IPS-18c (cell line): Measurements from ENCODE around the gene LRFN2.

Experiments used
- H3K4me3 ChIP-seq: 2 replicates; pipeline ENCODE4 v1.7.0; 2013; ENCODE audit warnings: low read depth, mild to moderate bottlenecking, low read length, moderate library complexity; ENCODE audit not compliant: insufficient read depth
- H3K9me3 ChIP-seq: one replicate; pipeline ENCODE4 v1.6.1; 2013; ENCODE audit warnings: mild to moderate bottlenecking, low read length, moderate library complexity; ENCODE audit not compliant: control insufficient read depth, insufficient read depth

LRFN2 gene

DNA sequence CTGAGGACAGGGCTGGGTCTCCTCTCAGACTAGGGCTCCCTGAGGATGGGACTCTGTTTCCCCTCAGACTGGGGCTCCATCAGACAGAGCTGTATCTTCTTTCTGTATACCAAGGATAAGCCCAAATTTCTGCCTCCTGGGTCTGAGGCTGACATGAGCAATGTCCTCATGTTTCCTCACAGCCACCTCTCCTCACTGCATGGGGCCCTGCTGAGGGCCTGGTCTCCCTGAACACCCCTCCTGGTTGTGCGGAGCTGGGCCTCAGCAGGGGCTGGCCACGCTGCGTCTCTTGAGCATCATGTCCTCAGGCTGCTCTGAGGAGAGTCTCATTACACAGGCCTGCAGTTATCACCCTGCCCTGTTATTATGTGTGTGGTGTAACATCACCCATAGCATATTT is 144.6 kb downstream of the LRFN2 start:
- Histone ChIP-seq H3K4me3 (no peak overlapping the region), H3K9me3 (no peaks in the 10 kb centered on the region)

DNA sequence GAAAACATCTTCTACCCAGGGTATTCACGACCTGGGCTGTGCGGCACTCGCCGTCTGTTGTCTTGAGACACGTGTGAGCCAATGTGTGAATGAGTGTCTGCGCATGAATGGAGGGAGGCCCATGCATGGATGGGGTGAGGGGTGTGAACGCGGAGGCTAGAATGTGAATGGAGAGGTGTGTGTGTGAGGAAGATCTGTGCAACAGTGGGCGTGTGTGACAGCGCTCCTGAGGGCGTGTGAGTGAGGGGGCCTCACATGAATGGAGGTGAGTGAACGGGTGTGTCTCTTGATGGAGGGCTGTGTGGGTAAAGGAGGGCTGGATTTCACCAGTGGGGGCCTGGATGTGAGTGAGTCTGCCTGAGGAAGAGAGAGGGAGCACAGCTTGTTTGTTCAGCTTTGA is 146.0 kb downstream of the LRFN2 start:
- H3K9me3 ChIP-seq = peaks cover 2% of the 10 kb centered on the region
- H3K4me3 ChIP-seq = no peak overlapping the region

DNA sequence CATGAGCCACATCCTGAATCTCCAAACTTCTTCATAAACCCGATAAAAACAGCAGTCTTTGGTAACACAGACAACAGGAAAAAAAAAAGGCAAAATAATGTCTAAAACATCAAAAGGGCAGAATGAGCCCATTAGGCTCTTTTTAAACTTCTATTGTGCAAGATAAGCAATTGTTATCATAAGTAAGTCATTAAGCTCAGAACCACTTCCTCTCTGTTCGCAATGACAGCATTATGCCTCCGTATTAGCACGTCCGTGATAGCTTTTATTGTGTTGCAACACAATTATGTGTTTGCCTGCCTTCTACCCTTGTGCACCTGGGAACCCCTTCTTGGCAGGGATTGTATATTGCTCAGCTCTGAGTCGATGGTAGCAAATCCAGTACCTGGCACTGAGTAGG is 147.1 kb downstream of the LRFN2 start:
- Histone ChIP-seq H3K9me3 (peaks cover 2% of the 10 kb centered on the region), H3K4me3 (no peak overlapping the region)

DNA sequence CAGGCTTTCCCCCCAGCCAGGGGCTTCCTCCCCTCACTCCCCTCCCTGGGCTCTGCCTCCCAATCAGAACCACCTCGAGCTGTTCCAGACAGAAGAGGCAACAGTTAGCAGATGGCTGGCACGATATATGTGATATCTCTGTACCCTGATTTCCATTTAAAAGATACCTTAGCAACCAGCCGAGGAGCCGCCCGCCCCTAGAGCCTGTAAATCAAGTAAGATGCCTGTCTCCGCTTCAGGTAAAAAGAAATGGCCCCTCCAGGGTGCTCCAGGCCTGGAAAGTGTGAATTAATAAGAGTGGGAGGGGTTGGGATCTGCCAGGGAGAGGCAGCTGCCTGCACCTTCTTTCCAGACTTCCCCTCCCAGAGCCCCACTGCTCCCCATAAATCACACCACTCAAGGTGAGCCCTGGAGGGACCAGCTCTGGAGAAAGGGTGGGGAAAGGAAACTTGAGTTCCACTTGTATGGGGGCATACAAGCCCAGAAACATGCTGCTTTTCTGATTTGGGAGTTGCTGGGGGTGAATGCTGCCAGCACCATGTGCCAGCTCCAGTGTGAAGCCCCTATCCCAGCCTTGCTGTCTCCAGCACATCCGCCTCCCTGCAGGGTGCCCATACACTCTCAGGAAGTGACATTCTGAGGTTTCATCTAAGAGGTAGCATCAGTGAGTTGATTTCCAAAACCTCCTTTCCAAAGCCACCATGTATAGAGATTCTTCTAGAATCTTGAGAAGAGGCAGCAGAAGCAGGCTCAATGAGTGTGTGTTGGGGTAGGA is 148.0 kb downstream of the LRFN2 start:
- H3K9me3 ChIP-seq = peaks cover 2% of the 10 kb centered on the region
- H3K4me3 ChIP-seq = no peak overlapping the region

DNA sequence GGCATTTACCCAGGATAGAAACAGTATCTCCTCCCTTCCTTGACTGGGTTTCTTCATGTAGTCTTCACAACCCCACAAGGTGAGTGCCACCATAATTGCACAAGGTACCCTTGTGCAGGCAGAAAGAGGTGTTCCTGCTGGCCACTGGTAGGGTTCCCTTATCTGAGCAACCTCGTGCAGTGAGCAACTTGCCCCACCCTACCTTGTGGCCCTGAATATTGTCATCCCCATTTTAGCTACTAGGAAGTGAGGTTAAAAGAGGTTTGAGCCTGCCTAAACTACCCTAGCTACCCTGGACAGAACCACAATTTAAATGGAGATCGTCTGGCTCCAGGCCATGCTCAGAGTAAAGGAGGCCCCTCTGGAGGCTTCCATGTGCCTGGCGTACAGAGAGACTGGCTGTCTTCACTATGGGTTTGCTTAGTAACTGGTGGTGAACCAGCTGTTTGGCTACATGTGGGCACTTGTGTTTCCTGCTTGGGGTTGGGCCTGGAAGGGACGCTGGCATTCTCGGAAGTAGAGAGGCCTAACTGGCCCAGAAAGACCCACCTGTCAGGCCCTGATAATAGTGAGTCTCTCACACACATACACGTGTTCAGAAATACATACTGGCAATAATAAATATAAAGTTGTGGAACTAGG is 148.8 kb downstream of the LRFN2 start:
- Histone ChIP-seq H3K4me3 (no peak overlapping the region), H3K9me3 (peaks cover 2% of the 10 kb centered on the region)

DNA sequence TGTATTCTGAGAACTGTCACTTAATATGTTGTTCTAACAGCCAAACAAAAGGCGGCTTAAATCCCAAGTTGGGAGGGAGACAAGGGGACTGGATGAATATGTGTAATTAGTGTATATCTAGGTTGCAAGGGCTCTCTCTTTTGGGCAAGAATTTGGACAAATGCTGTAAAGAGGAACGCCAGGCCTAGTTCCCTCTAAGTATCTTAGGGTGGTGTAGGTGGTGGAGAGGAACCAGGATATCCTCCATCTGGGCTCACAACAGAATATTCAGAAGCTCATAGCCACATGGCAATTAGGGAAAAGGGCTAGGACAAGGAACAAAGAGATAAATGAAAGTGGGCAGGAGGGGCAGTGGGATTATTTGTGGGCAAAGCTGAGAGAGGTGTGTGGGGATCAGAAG is 149.5 kb downstream of the LRFN2 start:
- H3K4me3 ChIP-seq = no peak overlapping the region
- peaks cover 2% of the 10 kb centered on the region for H3K9me3 ChIP-seq

DNA sequence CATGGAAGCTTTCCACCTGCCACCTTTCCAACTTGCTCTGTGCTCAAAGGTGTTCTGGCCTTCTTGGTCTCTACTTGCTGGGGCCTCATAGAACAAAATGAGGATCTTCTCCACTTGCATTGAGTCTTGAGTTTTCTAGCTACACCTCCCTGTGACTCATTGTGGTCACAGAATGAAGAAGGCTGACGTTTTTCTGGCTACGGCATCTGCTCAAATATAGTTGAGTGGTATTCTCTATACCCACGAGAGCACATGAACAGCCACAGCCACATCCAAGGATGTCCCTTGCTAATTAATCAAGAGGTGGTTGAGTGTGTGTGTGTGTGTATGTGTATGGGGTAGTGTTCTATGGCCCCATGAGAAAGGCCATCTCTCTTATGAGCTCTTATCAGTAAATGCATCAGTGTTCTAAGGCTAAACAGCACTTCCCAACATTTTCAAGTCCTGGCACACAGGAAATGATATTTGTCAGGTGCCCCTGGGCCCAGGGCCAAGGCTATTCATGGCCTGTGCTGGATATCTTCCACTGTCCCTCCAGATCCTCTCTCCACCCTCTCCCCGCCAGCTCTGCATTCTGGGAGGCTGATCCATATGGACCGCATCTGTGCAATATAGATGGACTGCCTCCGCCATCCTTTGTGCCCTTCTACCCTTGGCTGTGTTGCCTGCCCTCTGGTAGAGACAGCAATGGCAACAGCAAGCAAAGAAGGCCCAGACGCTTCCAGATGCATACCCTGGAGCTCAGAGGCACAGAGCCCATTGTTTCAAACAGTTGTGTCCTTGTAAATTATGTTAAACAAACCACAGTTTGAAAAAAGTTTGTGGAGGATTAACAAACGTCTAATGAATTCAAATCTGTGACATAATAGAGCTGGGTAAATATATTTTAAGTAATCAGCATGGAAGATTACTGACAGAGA is 150.2 kb downstream of the LRFN2 start:
- no peak overlapping the region; the same call in 1 of the 2 replicates for H3K4me3 ChIP-seq

DNA sequence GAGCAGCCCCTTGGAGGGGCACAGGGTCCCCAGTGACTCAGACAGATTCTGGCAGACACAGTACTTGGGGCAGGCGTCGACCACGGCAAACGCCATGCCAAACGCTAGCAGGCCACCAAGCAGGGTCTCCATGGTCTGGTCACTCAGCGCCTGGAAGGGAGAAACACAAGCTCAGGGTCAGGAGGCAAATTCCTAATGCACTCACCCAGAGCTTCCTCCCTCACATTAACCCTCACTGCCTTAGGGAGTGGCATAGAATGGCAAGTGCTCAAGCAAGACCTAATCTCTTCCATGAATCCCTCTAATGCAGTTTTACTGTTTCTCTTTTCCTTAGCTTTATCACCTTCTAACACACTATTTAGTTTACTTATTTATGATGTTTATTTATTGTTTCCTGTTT is 154.2 kb downstream of the LRFN2 start:
- H3K9me3 ChIP-seq = peaks cover 2% of the 10 kb centered on the region
- H3K4me3 ChIP-seq = no peak overlapping the region

More for the DNA sequence above, 150.2 kb downstream of the LRFN2 start:
- H3K9me3 ChIP-seq = peaks cover 2% of the 10 kb centered on the region

DNA sequence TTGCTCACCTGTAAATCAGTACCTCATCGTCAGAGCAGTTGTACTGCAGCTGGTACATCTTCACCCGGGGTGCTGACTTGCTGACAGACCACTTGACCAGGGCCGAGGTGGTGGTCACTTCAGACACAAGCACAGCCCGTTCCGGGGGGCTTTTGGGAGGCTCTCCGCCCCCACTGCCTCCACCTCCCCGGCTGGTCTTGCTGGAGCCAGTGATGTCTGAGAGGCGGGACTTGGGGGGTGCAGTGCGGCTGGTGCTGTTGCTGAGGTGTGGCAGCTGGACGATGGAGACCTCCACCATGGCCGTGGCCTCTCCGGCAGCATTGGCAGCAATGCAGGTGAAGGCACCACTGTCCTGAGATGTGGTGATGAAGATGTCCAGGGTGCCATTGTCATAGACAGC is 155.5 kb downstream of the LRFN2 start:
- no peaks in the 10 kb centered on the region for H3K9me3 ChIP-seq
- H3K4me3 ChIP-seq = no peak overlapping the region

DNA sequence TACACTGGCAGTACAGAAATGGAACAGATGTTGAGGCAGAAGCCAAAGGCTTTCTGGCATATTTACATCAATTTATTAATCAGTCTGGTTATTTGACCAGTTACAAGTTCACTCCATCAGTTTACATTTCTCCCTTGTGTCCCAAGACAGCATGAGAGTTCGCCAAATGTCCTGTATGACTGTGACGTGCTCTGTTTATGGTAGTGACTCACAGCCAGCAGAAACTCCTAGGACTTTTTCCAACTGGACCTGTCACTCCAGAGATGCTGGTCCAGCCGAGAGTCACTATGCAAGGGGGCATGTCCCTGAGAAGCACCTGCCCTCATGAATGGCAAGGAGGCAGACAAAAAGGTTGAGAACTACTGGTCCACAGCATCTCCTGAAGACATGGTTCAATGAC is 160.0 kb downstream of the LRFN2 start:
- Histone ChIP-seq H3K4me3 (no peak overlapping the region), H3K9me3 (no peaks in the 10 kb centered on the region)

DNA sequence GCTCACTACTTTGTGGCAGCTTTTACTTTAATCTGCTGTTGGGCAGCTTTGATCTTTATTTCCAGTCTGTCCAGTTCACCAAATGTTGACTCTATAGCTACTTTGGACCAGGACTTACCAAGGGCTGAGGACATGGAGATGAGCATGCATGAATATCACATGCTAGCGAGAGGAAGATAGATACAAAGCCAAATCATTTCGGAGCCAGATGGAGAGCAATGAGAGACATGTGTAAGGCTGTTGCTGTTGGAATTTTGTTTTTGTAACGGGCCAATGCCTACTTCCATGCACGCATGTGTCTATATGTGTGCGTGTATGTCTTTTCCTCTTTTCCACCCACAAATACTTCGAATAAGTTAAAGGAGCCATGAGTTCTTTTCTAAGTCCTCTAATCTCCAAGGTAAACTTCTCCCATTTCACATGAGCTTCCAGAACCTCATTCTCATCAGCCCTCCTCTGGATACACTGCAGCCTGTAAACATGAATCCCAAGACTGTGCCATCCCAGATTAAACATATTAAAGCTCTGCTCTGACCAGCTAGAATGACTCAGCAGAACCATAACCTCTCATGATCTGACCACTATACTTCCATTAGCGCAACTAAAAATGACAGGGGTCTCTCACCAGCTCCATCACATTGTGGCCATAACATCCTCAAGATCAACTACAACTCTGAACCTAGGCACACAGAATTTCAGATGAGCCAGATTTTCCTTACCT is 160.7 kb downstream of the LRFN2 start:
- no peak overlapping the region for H3K4me3 ChIP-seq

DNA sequence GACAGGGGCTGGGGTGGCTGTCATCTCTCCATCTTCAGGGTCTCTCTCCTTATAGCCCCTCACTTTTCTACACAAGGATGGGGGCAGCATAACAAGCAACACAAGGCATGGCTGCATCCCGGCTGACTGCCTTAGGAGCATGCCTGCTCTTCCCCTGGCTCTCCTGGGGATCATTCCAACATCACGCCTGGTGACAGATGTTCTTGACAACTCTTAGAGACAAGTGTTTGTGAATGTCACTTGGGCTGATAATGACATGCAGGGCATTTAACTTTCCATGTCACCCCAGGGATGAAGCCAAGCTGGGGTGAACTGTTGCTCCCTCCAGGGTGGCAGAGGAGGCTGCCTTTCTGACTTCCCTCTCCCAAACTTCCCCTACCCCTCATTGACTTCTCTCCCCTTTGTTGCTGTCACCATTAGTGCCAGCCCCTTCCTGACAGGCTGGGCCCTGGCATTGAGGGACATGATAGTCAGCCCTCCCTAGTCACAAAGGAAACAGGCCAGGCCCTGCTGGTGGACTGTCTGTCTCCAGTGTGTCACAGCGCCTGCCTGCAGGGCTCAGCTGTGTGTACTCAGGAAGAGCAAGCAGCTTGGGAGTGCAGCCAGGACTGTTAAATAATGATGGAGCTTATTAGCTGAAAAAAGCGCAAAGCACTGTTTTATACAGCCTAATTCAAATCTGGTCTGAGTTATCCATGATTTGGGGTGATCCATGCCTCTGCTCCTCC is 161.8 kb downstream of the LRFN2 start:
- H3K4me3 ChIP-seq = no peak overlapping the region
- no peaks in the 10 kb centered on the region for H3K9me3 ChIP-seq

More for the DNA sequence above, 160.7 kb downstream of the LRFN2 start:
- H3K9me3 ChIP-seq = no peaks in the 10 kb centered on the region

DNA sequence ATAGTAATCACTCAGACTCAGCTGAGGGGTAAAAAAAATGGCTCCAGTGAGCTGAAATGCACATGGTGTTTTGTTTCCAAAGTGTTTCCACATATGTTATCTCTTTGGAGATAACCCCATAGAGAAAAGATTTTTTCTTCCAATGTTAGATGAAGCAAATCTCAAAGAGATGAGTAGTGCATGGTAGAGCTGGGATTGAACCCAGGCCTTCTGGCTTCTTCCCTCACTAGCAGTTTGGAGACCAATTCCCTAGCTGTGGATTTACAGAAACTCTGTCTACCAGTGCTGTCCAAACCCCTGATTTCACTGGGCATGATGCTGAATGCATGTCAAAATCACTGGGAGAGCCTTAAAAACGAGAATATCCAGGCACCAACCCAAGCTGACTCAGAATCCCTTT is 165.1 kb downstream of the LRFN2 start:
- Histone ChIP-seq H3K9me3 (no peaks in the 10 kb centered on the region), H3K4me3 (no peak overlapping the region)

DNA sequence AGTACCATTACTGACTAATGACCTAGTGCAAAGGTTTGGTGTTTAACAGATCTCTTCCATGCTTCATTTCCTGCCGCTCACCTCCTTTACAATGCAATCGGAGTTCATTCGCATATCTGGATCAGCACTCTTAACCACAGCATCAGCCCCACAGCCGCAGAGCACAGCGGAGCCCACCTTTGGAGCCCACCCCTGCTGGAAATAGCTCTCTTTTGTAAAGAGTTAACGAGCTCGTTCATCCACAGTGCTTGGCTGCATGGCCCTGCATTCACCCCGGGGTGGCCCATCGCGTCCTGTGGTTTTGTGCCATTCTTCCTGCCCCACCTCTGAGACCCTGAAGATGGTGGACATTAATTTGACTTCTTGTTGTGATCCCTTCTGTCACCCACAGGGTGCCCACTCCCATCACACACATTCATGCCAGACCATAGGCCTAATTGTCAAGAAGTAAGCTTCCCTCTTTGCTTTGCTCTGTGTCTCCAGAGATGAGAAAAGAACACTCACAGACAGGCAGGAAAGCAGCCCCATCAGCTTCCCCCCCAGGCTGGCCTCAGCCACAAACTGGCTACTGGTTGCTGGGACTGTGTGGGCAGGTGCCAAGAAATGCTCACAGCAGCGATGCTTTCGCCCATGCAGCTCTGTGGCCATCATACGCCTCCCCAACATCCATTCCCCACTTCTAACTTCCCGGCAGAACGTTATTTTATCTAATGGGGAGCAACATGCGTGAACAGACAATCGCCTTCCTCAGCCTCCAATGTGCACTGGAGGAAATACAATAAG is 167.0 kb downstream of the LRFN2 start:
- Histone ChIP-seq H3K4me3 (no peak overlapping the region), H3K9me3 (no peaks in the 10 kb centered on the region)

DNA sequence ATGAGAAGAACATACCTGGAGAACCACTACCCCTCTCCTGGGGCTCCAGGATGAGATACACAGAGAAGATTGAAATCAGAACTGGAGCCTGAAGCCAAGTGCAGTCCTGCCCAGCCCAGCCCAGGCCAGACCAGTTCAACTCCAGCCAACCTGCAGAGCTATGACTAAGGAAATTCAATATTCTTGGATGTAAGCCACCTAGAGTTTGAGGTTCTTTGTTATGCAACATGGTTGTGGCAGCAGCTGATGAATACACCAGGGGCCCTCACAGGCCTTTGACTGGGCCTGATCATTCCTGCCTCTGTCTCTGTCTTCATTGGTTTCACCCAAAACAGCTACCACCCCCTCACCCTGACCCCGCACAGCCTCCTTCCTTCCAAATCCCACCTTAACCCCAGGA is 167.8 kb downstream of the LRFN2 start:
- Histone ChIP-seq H3K4me3 (no peak overlapping the region; the same call in 1 of the 2 replicates), H3K9me3 (no peaks in the 10 kb centered on the region)

DNA sequence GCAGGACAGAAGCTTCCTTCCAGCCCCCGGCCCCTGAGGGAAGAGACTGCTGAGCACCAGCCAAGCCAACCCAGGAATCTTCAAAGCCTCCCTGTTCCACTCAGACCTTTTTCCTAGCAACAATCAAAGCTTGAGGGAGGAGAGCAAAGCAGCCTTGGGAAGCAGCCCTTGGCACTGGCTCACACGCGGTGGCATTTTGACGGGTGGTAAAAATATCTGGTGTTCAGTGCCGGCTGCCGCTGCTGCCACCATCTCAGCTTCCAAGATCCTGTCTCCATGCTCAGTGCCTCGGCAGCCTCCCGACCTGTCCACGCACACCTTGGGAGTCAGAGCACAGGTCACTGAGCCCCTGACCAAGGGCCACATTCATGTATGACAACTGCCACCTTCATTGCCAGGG is 170.1 kb downstream of the LRFN2 start:
- H3K4me3 ChIP-seq = no peak overlapping the region
- H3K9me3 ChIP-seq = no peaks in the 10 kb centered on the region
